Measurements from ENCODE around the gene SIPA1L3.

DNA sequence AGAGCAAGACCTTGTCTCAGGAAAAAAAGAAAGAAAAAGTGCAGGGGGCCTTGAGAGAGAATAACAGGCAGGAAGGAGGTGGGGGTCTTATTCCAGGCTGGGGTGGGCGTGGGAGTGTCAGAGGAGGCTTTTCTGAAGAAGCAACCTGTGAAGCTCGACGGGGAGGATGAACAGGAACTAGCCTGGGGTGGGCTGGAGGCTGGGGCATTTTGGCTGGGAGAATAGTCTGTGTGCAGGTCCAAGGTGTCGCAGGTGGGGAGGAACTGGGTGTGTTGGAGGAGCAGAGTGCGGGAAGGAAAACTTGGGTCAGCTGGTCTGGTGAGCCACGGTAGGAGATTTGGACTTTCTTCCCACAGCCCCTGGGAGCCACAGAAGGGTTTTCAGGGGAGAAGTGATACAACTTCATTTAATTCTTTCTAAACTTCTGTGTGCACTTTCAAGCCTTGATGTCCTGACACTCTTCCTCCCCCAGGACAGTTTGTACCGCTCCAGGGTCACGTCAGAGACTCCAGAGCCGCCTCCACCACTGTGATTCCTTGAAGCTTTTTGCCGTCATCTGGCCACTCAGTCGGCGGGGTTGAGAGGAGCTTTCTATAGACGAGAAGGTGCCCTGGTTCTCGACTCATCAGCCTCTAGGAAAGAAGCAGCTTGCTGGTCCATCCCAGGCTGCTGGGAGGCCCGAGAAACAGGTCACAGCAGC is 138.7 kb downstream of the SIPA1L3 start:
- TF ChIP-seq CTCF (IDR thresholded peaks at IDR 0.05): no peak
- TF ChIP-seq POLR2A (IDR thresholded peaks at IDR 0.05): no peak
